K562 (cell line): ENCODE results near the gene LRCH1. TPM values are rescaled to one million over a fixed set of nuclear protein-coding genes. Genes with fewer than 3 reads are reported as not detected.
A peak's percentile ranks its signal among the peaks of the same experiment; 100 is the strongest.

Experiments
- BRCA1 ChIP-seq, 2 experiments: fragments of 450-650 bp in 1 of 2; sonication (generic) in 1 of 2; formaldehyde crosslinking in 1 of 2; IDR thresholded peaks; 2 replicates each; pipeline versions ENCODE4 v1.5.0 to v1.6.1; 2017 to 2020; ENCODE audit warnings: mild to moderate bottlenecking in 1 of 2, missing genetic modification reagents in 1 of 2
- CTCFL ChIP-seq: IDR thresholded peaks from 2 replicates; pipeline ENCODE4 v1.6.1; 2011; ENCODE audit warnings: borderline replicate concordance, low read depth, mild to moderate bottlenecking, moderate library complexity, low read length; ENCODE audit not compliant: insufficient read depth, poor library complexity, severe bottlenecking
- DLX4 ChIP-seq: fragments of 250-450 bp; sonication (Bioruptor Pico); IDR thresholded peaks from 2 replicates; pipeline ENCODE4 v1.6.1; 2021; ENCODE audit warnings: mild to moderate bottlenecking
- ESRRA ChIP-seq: fragments of 450-650 bp; IDR thresholded peaks from 2 replicates; pipeline ENCODE4 v1.6.1; 2014; ENCODE audit warnings: low read depth, mild to moderate bottlenecking, moderate library complexity, borderline replicate concordance
- FOSL1 ChIP-seq: fragments of 200-800 bp; sonication (Bioruptor generic); conservative IDR thresholded peaks from 2 replicates; pipeline ENCODE4 v1.6.1; 2016; ENCODE audit warnings: missing genetic modification characterization, missing compliant biosample characterization
- MCM5 ChIP-seq: fragments of 450-650 bp; IDR thresholded peaks from 2 replicates; pipeline ENCODE4 v1.6.1; 2016; ENCODE audit warnings: low read depth
- MTA1 ChIP-seq: fragments of 450-650 bp; IDR thresholded peaks from 2 replicates; pipeline ENCODE4 v1.6.1; 2017; ENCODE audit warnings: borderline replicate concordance
- NCOA6 ChIP-seq: fragments of 450-650 bp; IDR thresholded peaks from 2 replicates; pipeline ENCODE4 v1.6.1; 2017; ENCODE audit warnings: mild to moderate bottlenecking
- NEUROD1 ChIP-seq: fragments of 150-350 bp; IDR thresholded peaks from 2 replicates; pipeline ENCODE4 v1.6.1; 2014; ENCODE audit warnings: borderline replicate concordance, low read length, low read depth; ENCODE audit not compliant: partially characterized antibody
- PRDM10 ChIP-seq: fragments of 450-650 bp; IDR thresholded peaks from 2 replicates; pipeline ENCODE4 v1.6.1; 2018; ENCODE audit not compliant: partially characterized antibody
- RCOR1 ChIP-seq, 2 experiments: IDR thresholded peaks; 2 replicates each; pipeline ENCODE4 v1.6.1; 2012; ENCODE audit warnings: low read depth in 2 of 2, low read length in 2 of 2, borderline replicate concordance in 1 of 2, improper control_type of control experiment in 1 of 2
- SMARCA4 ChIP-seq: fragments of 450-650 bp; IDR thresholded peaks from 2 replicates; pipeline ENCODE4 v1.6.1; 2016
- SMARCA5 ChIP-seq: fragments of 450-650 bp; IDR thresholded peaks from 2 replicates; pipeline ENCODE4 v1.6.1; 2016
- SOX6 ChIP-seq: fragments of 450-650 bp; IDR thresholded peaks from 2 replicates; pipeline ENCODE4 v1.6.1; 2014; ENCODE audit warnings: mild to moderate bottlenecking
- SP1 ChIP-seq: sonication (generic); formaldehyde crosslinking; IDR thresholded peaks from 2 replicates; pipeline ENCODE4 v1.8.1; 2022; ENCODE audit warnings: mild to moderate bottlenecking, missing genetic modification reagents
- ZEB2 ChIP-seq: fragments of 450-650 bp; IDR thresholded peaks from 2 replicates; pipeline ENCODE4 v1.6.1; 2016
- ZFP36 ChIP-seq: fragments of 150-350 bp; IDR thresholded peaks from 2 replicates; pipeline ENCODE4 v1.6.1; 2018; ENCODE audit warnings: low read length, low read depth; ENCODE audit not compliant: partially characterized antibody
- ZNF609 ChIP-seq: sonication (generic); formaldehyde crosslinking; IDR thresholded peaks from 2 replicates; pipeline ENCODE4 v1.8.1; 2023; ENCODE audit warnings: missing genetic modification reagents, mild to moderate bottlenecking, borderline replicate concordance
- ZZZ3 ChIP-seq: fragments of 450-650 bp; IDR thresholded peaks from 2 replicates; pipeline ENCODE4 v1.6.1; 2016; ENCODE audit warnings: antibody characterized with exemption, mild to moderate bottlenecking, moderate library complexity
- polyA plus RNA-seq, 8 experiments: library from polyadenylated mRNA; depleted of rRNA in 4 of 8; stranded (reverse) in 5 of 8; unstranded in 3 of 8; fragments of >200 nt; fragmentation: Nextera tagmentation in 2 of 8; fragmentation: Illumina TruSeq in 1 of 8; extraction: Ambion mirVana in 2 of 8; extraction: Trizol in 1 of 8; gene quantifications; 2 replicates each; pipeline versions ENCODE4 v1.2.1 to v1.2.3, GENCODE V29; 2011 to 2014; ENCODE audit warnings: inconsistent platforms in 1 of 8, missing spikeins in 1 of 8
- total RNA-seq, 7 experiments: library from RNA; depleted of rRNA in 6 of 7; stranded (reverse); fragments of >200 nt in 6 of 7; fragmentation: Illumina TruSeq in 2 of 7; extraction: Trizol in 2 of 7; gene quantifications; 2 replicates each; pipeline versions ENCODE4 v1.2.1 to v1.2.3, GENCODE V29; 2011 to 2021; ENCODE audit warnings: low replicate concordance in 1 of 7

The LRCH1 gene
- total and polyA plus RNA-seq, 9 of the 15 experiments (the other 6 are each of a cell fraction or from before 2014, with no cell fraction given) = 1.1 to 6.8 (median 3.7) TPM

- TF ChIP-seq ESRRA (no peak), ZEB2 (no peak), ZNF609 (CRISPR knock-in tag) (no peak), BRCA1 (IDR thresholded peaks at IDR 0.05) (no peak), BRCA1 (CRISPR knock-in tag; IDR thresholded peaks at IDR 0.05) (no peak), MCM5 (no peak), NCOA6 (no peak), ZZZ3 (no peak), DLX4 (CRISPR knock-in tag) (no peak), SMARCA4 (peak; percentile 62), ZFP36 (no peak), MTA1 (no peak), SP1 (CRISPR knock-in tag) (no peak), PRDM10 (no peak), SMARCA5 (no peak), RCOR1 (IDR thresholded peaks at IDR 0.05; ENCODE audit: borderline replicate concordance in 1 of 2, low read depth in 2 of 2, low read length in 2 of 2) (0 out of 4 replicates have a peak, but pooled peaks of 1 of the 2 experiments have one; percentile 34), FOSL1 (tag) (peak; percentile 90), NEUROD1 (no peak), CTCFL (no peak), SOX6 (no peak)
Observed at GRCh38 chr13:46687810-46688209, 134.8 kb downstream of the LRCH1 start (continued).
